Liver (tissue), 9 donors: ENCODE measurements around the gene ERBB4. TPM values are rescaled to one million over a fixed set of nuclear protein-coding genes. Genes with fewer than 3 reads are reported as not detected.

Experiments
- DNase-seq: peaks from one replicate; pipeline ENCODE4 v3.0.0-alpha.2; 2017; ENCODE audit warnings: low spot score
- H3K27ac ChIP-seq, 2 donors: one replicate each; pipeline ENCODE4 v1.7.0; 2013; ENCODE audit warnings: inconsistent platforms in 2 of 2, low read length in 2 of 2, control low read depth in 1 of 2, low read depth in 1 of 2, mild to moderate bottlenecking in 1 of 2
- H3K27me3 ChIP-seq, 4 donors: one replicate each; pipeline versions ENCODE4 v1.6.1 to v1.7.0; 2013; ENCODE audit warnings: low read length in 3 of 4, inconsistent platforms in 1 of 4, mild to moderate bottlenecking in 1 of 4, moderate library complexity in 1 of 4; ENCODE audit not compliant: control insufficient read depth in 4 of 4, insufficient read depth in 4 of 4
- H3K36me3 ChIP-seq, 4 donors: one replicate each; pipeline versions ENCODE4 v1.6.1 to v1.7.0; 2013; ENCODE audit warnings: low read length in 3 of 4, mild to moderate bottlenecking in 3 of 4, low read depth in 1 of 4, moderate library complexity in 1 of 4; ENCODE audit not compliant: control insufficient read depth in 4 of 4, insufficient read depth in 3 of 4
- H3K4me1 ChIP-seq, 4 donors: one replicate each; pipeline versions ENCODE4 v1.6.1 to v1.7.0; 2013; ENCODE audit warnings: low read length in 3 of 4, mild to moderate bottlenecking in 3 of 4, moderate library complexity in 1 of 4; ENCODE audit not compliant: control insufficient read depth in 4 of 4, insufficient read depth in 4 of 4
- H3K4me3 ChIP-seq, 3 donors: one replicate each; pipeline versions ENCODE4 v1.6.1 to v1.7.0; 2013; ENCODE audit warnings: low read length in 3 of 3, control low read depth in 1 of 3, low read depth in 1 of 3, mild to moderate bottlenecking in 1 of 3
- H3K9ac ChIP-seq, 2 donors: one replicate each; pipeline ENCODE4 v1.7.0; 2013; ENCODE audit warnings: low read length in 2 of 2, mild to moderate bottlenecking in 2 of 2, moderate library complexity in 2 of 2, control low read depth in 1 of 2, low read depth in 1 of 2
- H3K9me3 ChIP-seq, 4 donors: one replicate each; pipeline versions ENCODE4 v1.6.1 to v1.7.0; 2013; ENCODE audit warnings: low read length in 3 of 4; ENCODE audit not compliant: control insufficient read depth in 4 of 4
- ATF3 ChIP-seq: IDR thresholded peaks from 2 replicates; pipeline ENCODE4 v1.6.1; 2016; ENCODE audit warnings: antibody characterized with exemption
- CTCF ChIP-seq: fragments of 150-350 bp; IDR thresholded peaks from 2 replicates; pipeline ENCODE4 v1.5.1; 2017; ENCODE audit warnings: improper control_type of control experiment, low read depth, low read length; ENCODE audit not compliant: missing input control
- EGR1 ChIP-seq, 2 donors: IDR thresholded peaks; 2 replicates each; pipeline ENCODE4 v1.6.1; 2016 to 2018; ENCODE audit warnings: antibody characterized with exemption in 2 of 2, low read depth in 2 of 2
- FOXA1 ChIP-seq: IDR thresholded peaks from 2 replicates; pipeline ENCODE4 v1.6.1; 2016; ENCODE audit warnings: antibody characterized with exemption
- FOXA2 ChIP-seq: IDR thresholded peaks from 2 replicates; pipeline ENCODE4 v1.6.1; 2016; ENCODE audit warnings: antibody characterized with exemption
- GABPA ChIP-seq, 2 donors: IDR thresholded peaks in 1 of 2; conservative IDR thresholded peaks in 1 of 2; 2 replicates each; pipeline ENCODE4 v1.6.1; 2016; ENCODE audit warnings: antibody characterized with exemption in 2 of 2, mild to moderate bottlenecking in 1 of 2, moderate library complexity in 1 of 2
- HNF4A ChIP-seq, 2 donors: conservative IDR thresholded peaks; 2 replicates each; pipeline ENCODE4 v1.6.1; 2016; ENCODE audit warnings: antibody characterized with exemption in 2 of 2, mild to moderate bottlenecking in 2 of 2
- HNF4G ChIP-seq: IDR thresholded peaks from 2 replicates; pipeline ENCODE4 v1.6.1; 2016; ENCODE audit warnings: antibody characterized with exemption
- JUND ChIP-seq, 2 donors: IDR thresholded peaks; 2 replicates each; pipeline ENCODE4 v1.6.1; 2016; ENCODE audit warnings: antibody characterized with exemption in 2 of 2
- NR2F2 ChIP-seq: IDR thresholded peaks from 2 replicates; pipeline ENCODE4 v1.6.1; 2016; ENCODE audit warnings: antibody characterized with exemption
- RAD21 ChIP-seq, 2 donors: IDR thresholded peaks; 2 replicates each; pipeline ENCODE4 v1.6.1; 2016; ENCODE audit warnings: antibody characterized with exemption in 2 of 2, mild to moderate bottlenecking in 2 of 2
- REST ChIP-seq: IDR thresholded peaks from 2 replicates; pipeline ENCODE4 v1.6.1; 2016; ENCODE audit warnings: antibody characterized with exemption, mild to moderate bottlenecking
- RXRA ChIP-seq, 2 donors: IDR thresholded peaks; 2 replicates each; pipeline ENCODE4 v1.6.1; 2017 to 2018; ENCODE audit warnings: antibody characterized with exemption in 2 of 2, mild to moderate bottlenecking in 1 of 2
- SP1 ChIP-seq: IDR thresholded peaks from 2 replicates; pipeline ENCODE4 v1.6.1; 2018; ENCODE audit warnings: antibody characterized with exemption, mild to moderate bottlenecking
- WGBS: extraction: QIAGEN DNeasy Blood & Tissue Kit; methylation state at CpG from one replicate; pipeline ENCODE4 v1.1.7; 2013; 5-methylcytosine and 5-hydroxymethylcytosine counted together
- polyA plus RNA-seq, 2 donors: library from polyadenylated mRNA; stranded (reverse) in 1 of 2; unstranded in 1 of 2; fragments of 200-250 nt in 1 of 2; fragments of >200 nt in 1 of 2; fragmentation: Nextera tagmentation in 1 of 2; extraction: Ambion mirVana in 1 of 2; gene quantifications; one replicate each; pipeline versions ENCODE4 v1.2.1 to v1.2.3, GENCODE V29; 2013 to 2015
- total RNA-seq, 2 donors: library from RNA; depleted of rRNA; stranded (reverse); fragments of >200 nt; gene quantifications; one replicate each; pipeline ENCODE4 v1.2.3, GENCODE V29; 2014
- TF ChIP-seq, protein P1 (sequence below): IDR thresholded peaks from 2 replicates; pipeline ENCODE4 v1.6.1; 2016; ENCODE audit warnings: antibody characterized with exemption
- TF ChIP-seq, protein P2 (sequence below): IDR thresholded peaks from 2 replicates; pipeline ENCODE4 v1.6.1; 2016; ENCODE audit warnings: antibody characterized with exemption
- donor health status: healthy.
- donor health status: healthy.
- donor health status: healthy.
- donor health status: healthy.
- donor health status: healthy.

ERBB4 gene
- total and polyA plus RNA-seq, 4 donors, result 0.03 to 0.42 TPM; not detected in 2

DNA sequence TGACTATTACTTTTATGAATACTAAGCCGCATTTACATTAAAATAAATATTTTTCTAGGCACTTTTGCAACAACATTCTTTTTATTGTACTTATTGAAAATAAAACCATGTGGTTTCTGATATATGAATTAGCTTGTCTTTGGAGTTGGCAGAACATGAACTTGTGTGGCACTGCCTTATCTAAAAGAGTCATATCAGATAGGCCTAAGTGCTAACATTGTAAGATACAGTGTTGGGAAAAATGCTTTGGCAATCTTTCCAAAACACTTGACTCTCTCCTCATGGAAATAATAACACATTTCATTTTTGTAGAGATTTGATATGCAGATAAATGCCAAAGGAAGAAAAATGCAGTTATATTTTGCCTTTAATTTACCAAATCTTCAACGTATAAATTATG, 191.7 kb downstream of the ERBB4 start (continued):
- TF ChIP-seq EGR1 (IDR thresholded peaks at IDR 0.05; ENCODE audit: low read depth in 2 of 2), result no peak

DNA sequence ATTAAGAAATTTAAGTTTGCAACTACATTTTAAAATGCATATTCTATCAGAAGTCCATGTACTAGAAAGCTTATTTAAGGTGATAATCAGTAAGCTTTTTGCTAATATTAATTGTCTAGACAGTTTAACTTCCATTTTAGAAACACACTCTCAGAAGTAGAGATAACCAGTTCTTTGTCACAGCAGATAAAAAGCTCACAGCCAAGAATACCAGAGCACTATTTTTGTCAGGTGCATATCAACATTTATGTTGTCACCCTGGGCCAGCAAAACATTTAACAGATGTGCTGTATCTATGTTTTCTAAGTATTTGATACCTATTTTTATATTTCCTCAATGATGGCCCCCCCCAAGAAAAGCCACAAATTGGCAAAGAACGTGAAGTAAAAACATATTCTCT, 192.6 kb downstream of the ERBB4 start:
- TF ChIP-seq EGR1 (IDR thresholded peaks at IDR 0.05; ENCODE audit: low read depth in 2 of 2), result no peak
- no peak for TF ChIP-seq JUND (IDR thresholded peaks at IDR 0.05)
- TF ChIP-seq FOXA1, result no peak
- no peak for TF ChIP-seq RXRA (IDR thresholded peaks at IDR 0.05)
- TF ChIP-seq, protein P1, sequence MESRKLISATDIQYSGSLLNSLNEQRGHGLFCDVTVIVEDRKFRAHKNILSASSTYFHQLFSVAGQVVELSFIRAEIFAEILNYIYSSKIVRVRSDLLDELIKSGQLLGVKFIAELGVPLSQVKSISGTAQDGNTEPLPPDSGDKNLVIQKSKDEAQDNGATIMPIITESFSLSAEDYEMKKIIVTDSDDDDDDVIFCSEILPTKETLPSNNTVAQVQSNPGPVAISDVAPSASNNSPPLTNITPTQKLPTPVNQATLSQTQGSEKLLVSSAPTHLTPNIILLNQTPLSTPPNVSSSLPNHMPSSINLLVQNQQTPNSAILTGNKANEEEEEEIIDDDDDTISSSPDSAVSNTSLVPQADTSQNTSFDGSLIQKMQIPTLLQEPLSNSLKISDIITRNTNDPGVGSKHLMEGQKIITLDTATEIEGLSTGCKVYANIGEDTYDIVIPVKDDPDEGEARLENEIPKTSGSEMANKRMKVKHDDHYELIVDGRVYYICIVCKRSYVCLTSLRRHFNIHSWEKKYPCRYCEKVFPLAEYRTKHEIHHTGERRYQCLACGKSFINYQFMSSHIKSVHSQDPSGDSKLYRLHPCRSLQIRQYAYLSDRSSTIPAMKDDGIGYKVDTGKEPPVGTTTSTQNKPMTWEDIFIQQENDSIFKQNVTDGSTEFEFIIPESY, result no peak
- TF ChIP-seq SP1, result no peak
- no peak for TF ChIP-seq FOXA2
- no peak for TF ChIP-seq HNF4G
- TF ChIP-seq, protein P2, sequence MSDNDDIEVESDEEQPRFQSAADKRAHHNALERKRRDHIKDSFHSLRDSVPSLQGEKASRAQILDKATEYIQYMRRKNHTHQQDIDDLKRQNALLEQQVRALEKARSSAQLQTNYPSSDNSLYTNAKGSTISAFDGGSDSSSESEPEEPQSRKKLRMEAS, result no peak
- TF ChIP-seq RAD21 (IDR thresholded peaks at IDR 0.05), result no peak
- no peak for TF ChIP-seq REST
- TF ChIP-seq ATF3, result no peak
- DNase-seq, result no peak
- WGBS, result 0% methylated on average over 1 of the region's 1 CpG

GRCh38 chr2:212344131-212344530, 194.5 kb downstream of the ERBB4 start:
- WGBS, result 86% methylated on average over 2 of the region's 2 CpGs
- H3K27ac ChIP-seq, result no peak overlapping the region
- H3K4me1 ChIP-seq, result no peaks in the 10 kb centered on the region
- H3K27me3 ChIP-seq, result no peaks in the 10 kb centered on the region
- no peaks in the 10 kb centered on the region for H3K36me3 ChIP-seq
- no peak for DNase-seq
- H3K9me3 ChIP-seq, result no peaks in the 10 kb centered on the region
- H3K9ac ChIP-seq, result no peak overlapping the region
- H3K4me3 ChIP-seq, result no peak overlapping the region
- no peak for TF ChIP-seq FOXA1
- TF ChIP-seq HNF4G, result no peak
- no peak for TF ChIP-seq SP1
- TF ChIP-seq FOXA2, result no peak
- TF ChIP-seq ATF3, result no peak
- no peak for TF ChIP-seq HNF4A (conservative IDR thresholded peaks at IDR 0.05)
- TF ChIP-seq RXRA (IDR thresholded peaks at IDR 0.05), result no peak
- TF ChIP-seq JUND (IDR thresholded peaks at IDR 0.05), result no peak
- TF ChIP-seq, protein P2, result no peak
- TF ChIP-seq NR2F2, result no peak
- no peak for TF ChIP-seq RAD21 (IDR thresholded peaks at IDR 0.05)
- TF ChIP-seq CTCF, result no peak
- TF ChIP-seq EGR1 (IDR thresholded peaks at IDR 0.05; ENCODE audit: low read depth in 2 of 2), result no peak
- TF ChIP-seq GABPA (IDR thresholded peaks at IDR 0.05 in 1 of 2, conservative IDR thresholded peaks at IDR 0.05 in 1 of 2), result no peak
- no peak for TF ChIP-seq REST

More for the DNA sequence above, 192.6 kb downstream of the ERBB4 start:
- Histone ChIP-seq H3K9me3 (no peaks in the 10 kb centered on the region), H3K9ac (no peak overlapping the region), H3K36me3 (no peaks in the 10 kb centered on the region), H3K4me3 (no peak overlapping the region), H3K27ac (no peak overlapping the region), H3K27me3 (no peaks in the 10 kb centered on the region), H3K4me1 (no peaks in the 10 kb centered on the region)
